ENCODE results near the gene ELK1.

The ELK1 gene

DNA sequence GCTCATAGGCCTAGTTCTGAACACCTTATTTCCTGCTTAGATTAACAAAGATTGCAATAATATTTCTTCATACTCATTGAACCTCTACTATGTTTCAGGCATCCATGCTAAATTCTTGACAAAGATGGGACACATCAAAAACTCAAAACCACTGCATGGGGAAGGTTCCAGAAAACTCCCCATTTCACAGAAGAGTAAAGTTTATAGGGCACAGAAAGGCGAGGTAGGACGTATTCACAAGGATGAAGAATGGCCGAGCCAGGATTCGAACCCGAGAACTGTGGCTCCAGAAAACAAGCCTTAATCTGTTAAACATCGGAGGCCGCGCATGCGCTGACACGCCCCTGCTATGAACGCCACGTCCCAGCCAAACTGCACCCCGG is 7.9 kb upstream of the ELK1 start:
- Histone ChIP-seq H3K27me3 (ENCODE audit: low read length) (no peaks in the 10 kb centered on the region), H3K4me3 (ENCODE audit: insufficient read depth, low read length, poor library complexity, severe bottlenecking) (peak overlapping the region; percentile 82), H3K9ac (ENCODE audit: low read length) (peak overlapping the region; percentile 73), H3K36me3 (ENCODE audit: low read length) (no peaks in the 10 kb centered on the region), H3K9me3 (ENCODE audit: insufficient read depth, low read length) (no peaks in the 10 kb centered on the region), H4K20me1 (ENCODE audit: low read depth, low read length) (no peaks in the 10 kb centered on the region), H3F3A (ENCODE audit: insufficient read depth) (no peaks in the 10 kb centered on the region), H2AFZ (ENCODE audit: low read depth, low read length, severe bottlenecking) (no peak overlapping the region), H3K4me2 (ENCODE audit: low read depth, low read length, poor library complexity, severe bottlenecking) (peak overlapping the region; percentile 96), H3K79me2 (ENCODE audit: insufficient read depth, low read length) (peaks cover 7% of the 10 kb centered on the region; the same call in 1 of the 2 replicates), H3K27ac (ENCODE audit: low read depth, low read length) (peak overlapping the region; percentile 87), H3K9me2 (replicated peaks; ENCODE audit: insufficient read depth, low read length) (no peaks in the 10 kb centered on the region)
- TF ChIP-seq EZH2phosphoT487 (conservative IDR thresholded peaks at IDR 0.05; ENCODE audit: low read length) = no peak
- TF ChIP-seq, protein P1, sequence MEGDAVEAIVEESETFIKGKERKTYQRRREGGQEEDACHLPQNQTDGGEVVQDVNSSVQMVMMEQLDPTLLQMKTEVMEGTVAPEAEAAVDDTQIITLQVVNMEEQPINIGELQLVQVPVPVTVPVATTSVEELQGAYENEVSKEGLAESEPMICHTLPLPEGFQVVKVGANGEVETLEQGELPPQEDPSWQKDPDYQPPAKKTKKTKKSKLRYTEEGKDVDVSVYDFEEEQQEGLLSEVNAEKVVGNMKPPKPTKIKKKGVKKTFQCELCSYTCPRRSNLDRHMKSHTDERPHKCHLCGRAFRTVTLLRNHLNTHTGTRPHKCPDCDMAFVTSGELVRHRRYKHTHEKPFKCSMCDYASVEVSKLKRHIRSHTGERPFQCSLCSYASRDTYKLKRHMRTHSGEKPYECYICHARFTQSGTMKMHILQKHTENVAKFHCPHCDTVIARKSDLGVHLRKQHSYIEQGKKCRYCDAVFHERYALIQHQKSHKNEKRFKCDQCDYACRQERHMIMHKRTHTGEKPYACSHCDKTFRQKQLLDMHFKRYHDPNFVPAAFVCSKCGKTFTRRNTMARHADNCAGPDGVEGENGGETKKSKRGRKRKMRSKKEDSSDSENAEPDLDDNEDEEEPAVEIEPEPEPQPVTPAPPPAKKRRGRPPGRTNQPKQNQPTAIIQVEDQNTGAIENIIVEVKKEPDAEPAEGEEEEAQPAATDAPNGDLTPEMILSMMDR (IDR thresholded peaks at IDR 0.05; ENCODE audit: insufficient read depth, low read length, poor library complexity, severe bottlenecking) = no peak

DNA sequence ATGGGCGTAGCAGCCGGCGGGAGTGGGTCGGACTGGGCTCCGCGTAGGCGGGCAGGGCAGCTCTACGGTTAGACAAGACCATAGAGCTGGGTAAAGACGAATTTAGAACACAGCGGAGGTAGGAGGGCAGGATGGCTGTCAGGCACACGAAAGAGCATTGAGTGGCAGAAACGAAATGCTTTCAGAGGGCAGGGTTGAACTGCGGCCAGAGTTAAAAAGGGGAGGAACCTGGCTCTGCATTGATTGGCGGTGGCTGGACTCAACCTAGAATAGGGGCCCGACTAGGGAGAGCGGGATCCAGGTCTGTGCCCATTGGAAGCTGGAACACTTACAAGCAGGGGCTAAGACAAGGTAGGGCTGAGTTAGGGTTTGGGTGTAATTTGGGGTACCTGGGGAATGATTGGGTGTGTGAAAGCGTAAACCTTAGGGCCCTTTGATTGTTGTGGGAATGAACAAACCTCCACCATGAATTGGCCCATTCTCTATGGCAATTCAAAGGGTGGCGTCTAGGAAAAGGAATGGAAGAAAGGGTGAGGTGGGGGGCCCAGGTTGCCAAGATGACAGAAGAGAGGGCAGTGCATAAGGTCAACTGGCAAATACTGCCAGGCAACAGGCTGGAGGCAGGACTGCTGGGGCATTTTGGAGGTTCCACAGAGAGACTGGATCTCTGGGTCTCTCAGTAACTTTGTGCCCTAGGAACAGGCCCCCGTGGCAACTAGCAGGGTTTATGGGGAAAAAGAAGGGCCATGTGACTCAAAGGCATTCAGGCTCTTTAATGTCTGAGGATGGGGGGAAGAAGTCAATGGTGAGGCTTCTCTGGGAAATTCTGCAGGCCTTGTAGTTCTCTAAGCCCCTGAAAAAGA is 911 bp upstream of the ELK1 start:
- no peaks in the 10 kb centered on the region for H4K20me1 ChIP-seq (ENCODE audit: low read depth, low read length)
- TF ChIP-seq EZH2phosphoT487 (conservative IDR thresholded peaks at IDR 0.05; ENCODE audit: low read length) = no peak
- TF ChIP-seq, protein P1 (IDR thresholded peaks at IDR 0.05; ENCODE audit: insufficient read depth, low read length, poor library complexity, severe bottlenecking) = no peak
- H3K27me3 ChIP-seq (ENCODE audit: low read length) = no peaks in the 10 kb centered on the region
- no peaks in the 10 kb centered on the region for H3K9me3 ChIP-seq (ENCODE audit: insufficient read depth, low read length)
- peak overlapping the region; percentile 58 for H3K4me2 ChIP-seq (ENCODE audit: low read depth, low read length, poor library complexity, severe bottlenecking)
- H3F3A ChIP-seq (ENCODE audit: insufficient read depth) = peaks cover 6% of the 10 kb centered on the region; the same call in 1 of the 2 replicates
- peak overlapping the region; percentile 43 for H3K4me3 ChIP-seq (ENCODE audit: insufficient read depth, low read length, poor library complexity, severe bottlenecking)
- peaks cover 18% of the 10 kb centered on the region; the same call in 1 of the 2 replicates for H3K79me2 ChIP-seq (ENCODE audit: insufficient read depth, low read length)
- H3K9me2 ChIP-seq (replicated peaks; ENCODE audit: insufficient read depth, low read length) = no peaks in the 10 kb centered on the region
- peak overlapping the region; percentile 50 for H3K27ac ChIP-seq (ENCODE audit: low read depth, low read length)
- H2AFZ ChIP-seq (ENCODE audit: low read depth, low read length, severe bottlenecking) = no peak overlapping the region
- peak overlapping the region; percentile 51 for H3K9ac ChIP-seq (ENCODE audit: low read length)
- H3K36me3 ChIP-seq (ENCODE audit: low read length) = no peaks in the 10 kb centered on the region

DNA sequence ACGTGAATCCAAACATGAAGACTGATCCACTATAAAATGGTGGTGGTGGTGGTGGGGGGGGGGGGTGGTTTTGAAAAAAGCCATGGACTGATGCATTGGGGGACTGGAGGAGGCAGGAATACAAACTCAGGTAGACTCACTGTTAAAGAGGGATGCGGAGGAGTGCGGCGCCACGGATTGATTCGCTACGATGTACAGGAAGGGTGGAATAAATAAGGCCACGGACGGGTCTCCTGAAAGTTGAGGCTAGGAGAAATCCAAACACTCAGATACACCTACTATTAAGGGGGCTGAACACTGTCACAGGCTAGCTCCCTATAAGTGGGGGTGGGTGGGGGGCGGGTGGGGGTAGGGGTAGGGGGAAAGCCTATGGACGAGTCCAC is 591 bp downstream of the ELK1 start:
- H3K4me3 ChIP-seq (ENCODE audit: insufficient read depth, low read length, poor library complexity, severe bottlenecking) = peak overlapping the region; percentile 74
- H3K27ac ChIP-seq (ENCODE audit: low read depth, low read length) = no peak overlapping the region
- H3K9me2 ChIP-seq (replicated peaks; ENCODE audit: insufficient read depth, low read length) = no peaks in the 10 kb centered on the region
- no peak for TF ChIP-seq EZH2phosphoT487 (conservative IDR thresholded peaks at IDR 0.05; ENCODE audit: low read length)
- TF ChIP-seq, protein P1 (IDR thresholded peaks at IDR 0.05; ENCODE audit: insufficient read depth, low read length, poor library complexity, severe bottlenecking) = no peak
- H3K9ac ChIP-seq (ENCODE audit: low read length) = peak overlapping the region; percentile 73
- no peaks in the 10 kb centered on the region for H4K20me1 ChIP-seq (ENCODE audit: low read depth, low read length)
- peak overlapping the region; percentile 72 for H3K4me2 ChIP-seq (ENCODE audit: low read depth, low read length, poor library complexity, severe bottlenecking)
- peaks cover 6% of the 10 kb centered on the region; the same call in 1 of the 2 replicates for H3F3A ChIP-seq (ENCODE audit: insufficient read depth)
- no peaks in the 10 kb centered on the region for H3K9me3 ChIP-seq (ENCODE audit: insufficient read depth, low read length)
- peaks cover 18% of the 10 kb centered on the region; the same call in 1 of the 2 replicates for H3K79me2 ChIP-seq (ENCODE audit: insufficient read depth, low read length)
- no peak overlapping the region for H2AFZ ChIP-seq (ENCODE audit: low read depth, low read length, severe bottlenecking)
- H3K27me3 ChIP-seq (ENCODE audit: low read length) = no peaks in the 10 kb centered on the region
- H3K36me3 ChIP-seq (ENCODE audit: low read length) = no peaks in the 10 kb centered on the region
